Karpas-422 (cell line): ENCODE measurements around the gene CCL28. TPM values are rescaled to one million over a fixed set of nuclear protein-coding genes. Genes with fewer than 3 reads are reported as not detected.

ENCODE experiments used
- DNase-seq: peaks from one replicate; pipeline ENCODE4 v3.0.0-alpha.2; 2015
- H2AFZ ChIP-seq: fragments of 200-600 bp; sonication (generic); 2 replicates; pipeline ENCODE4 v1.6.1; 2014; ENCODE audit warnings: antibody characterized with exemption, low read length, mixed read lengths
- H3K27ac ChIP-seq: fragments of 200-600 bp; sonication (generic); 2 replicates; pipeline ENCODE4 v1.5.1; 2014; ENCODE audit warnings: mild to moderate bottlenecking, low read length, moderate library complexity
- H3K27me3 ChIP-seq: fragments of 200-600 bp; sonication (generic); 2 replicates; pipeline ENCODE4 v1.6.1; 2014; ENCODE audit warnings: low read length, mixed read lengths
- H3K36me3 ChIP-seq: fragments of 200-600 bp; sonication (generic); 2 replicates; pipeline ENCODE4 v1.6.1; 2014; ENCODE audit warnings: low read length, mixed read lengths; ENCODE audit not compliant: insufficient read depth
- H3K4me1 ChIP-seq: fragments of 200-600 bp; sonication (generic); 2 replicates; pipeline ENCODE4 v1.6.1; 2014; ENCODE audit warnings: mild to moderate bottlenecking, low read length, mixed read lengths
- H3K4me2 ChIP-seq: fragments of 200-600 bp; sonication (generic); 2 replicates; pipeline ENCODE4 v1.6.1; 2014; ENCODE audit warnings: low read length, low read depth, mild to moderate bottlenecking; ENCODE audit not compliant: poor library complexity, severe bottlenecking
- H3K4me3 ChIP-seq: fragments of 200-600 bp; sonication (generic); 2 replicates; pipeline ENCODE4 v1.5.1; 2014; ENCODE audit warnings: mild to moderate bottlenecking, antibody characterized with exemption, low read length, mixed read lengths
- H3K79me2 ChIP-seq: fragments of 200-600 bp; sonication (generic); 2 replicates; pipeline ENCODE4 v1.6.1; 2014; ENCODE audit warnings: mild to moderate bottlenecking, low read length, mixed read lengths
- H3K9ac ChIP-seq: fragments of 200-600 bp; sonication (generic); 2 replicates; pipeline ENCODE4 v1.6.0; 2014; ENCODE audit warnings: low read length
- H3K9me2 ChIP-seq: fragments of 200-600 bp; sonication (generic), shearing (Covaris generic); replicated peaks from 2 replicates; pipeline ENCODE4 v1.6.0; 2014; ENCODE audit warnings: mild to moderate bottlenecking, low read length, moderate library complexity; ENCODE audit not compliant: insufficient read depth
- H3K9me3 ChIP-seq: fragments of 300-700, 200-600 bp; sonication (generic); 2 replicates; pipeline ENCODE4 v1.6.1; 2014; ENCODE audit warnings: low read length, mixed read lengths
- H4K20me1 ChIP-seq: fragments of 200-600 bp; sonication (generic); 2 replicates; pipeline ENCODE4 v1.6.1; 2014; ENCODE audit warnings: mild to moderate bottlenecking, antibody characterized with exemption, low read length, low read depth; ENCODE audit not compliant: insufficient read depth
- total RNA-seq: library from RNA; depleted of rRNA; stranded (reverse); fragments of >200 nt; shearing (Covaris generic); gene quantifications from 2 replicates; pipeline ENCODE4 v1.2.3, GENCODE V29; 2014; ENCODE audit warnings: low replicate concordance; rRNA removed

The CCL28 gene
- total RNA-seq, 1 experiment from 2014 or later: 42.3 TPM

DNA sequence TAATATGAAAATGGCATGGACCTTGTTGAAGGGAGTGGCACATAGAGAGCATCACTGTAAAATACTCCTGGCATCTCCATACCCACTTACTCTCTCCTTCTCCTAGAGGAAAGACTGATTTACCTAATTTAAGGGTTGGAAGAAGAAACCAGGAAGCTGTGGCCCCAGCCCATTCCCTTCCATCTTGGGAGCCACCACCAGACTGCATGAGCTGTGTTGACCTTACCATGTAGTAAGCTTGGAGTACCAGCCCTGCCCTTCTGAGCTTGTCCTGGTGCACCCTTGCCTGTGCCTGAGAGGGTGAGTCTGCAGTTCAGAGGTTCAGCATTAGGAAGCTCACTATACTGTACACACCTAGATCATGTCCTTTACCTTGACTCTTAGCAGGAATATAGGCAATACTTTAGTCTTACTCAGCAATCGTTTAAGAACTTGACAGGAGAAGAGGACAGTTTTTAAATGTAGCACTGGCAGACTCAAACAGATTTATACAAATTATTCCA is 63.3 kb downstream of the CCL28 start:
- no peaks in the 10 kb centered on the region for H3K4me1 ChIP-seq
- no peak overlapping the region for H3K4me3 ChIP-seq
- H2AFZ ChIP-seq: no peak overlapping the region
- no peaks in the 10 kb centered on the region for H3K27me3 ChIP-seq
- H3K9me2 ChIP-seq: no peaks in the 10 kb centered on the region
- H4K20me1 ChIP-seq: no peaks in the 10 kb centered on the region
- H3K36me3 ChIP-seq: no peaks in the 10 kb centered on the region
- H3K9ac ChIP-seq: no peak overlapping the region
- H3K4me2 ChIP-seq: no peak overlapping the region
- H3K27ac ChIP-seq: no peak overlapping the region
- no peak for DNase-seq
- H3K79me2 ChIP-seq: no peaks in the 10 kb centered on the region
- no peaks in the 10 kb centered on the region for H3K9me3 ChIP-seq

DNA sequence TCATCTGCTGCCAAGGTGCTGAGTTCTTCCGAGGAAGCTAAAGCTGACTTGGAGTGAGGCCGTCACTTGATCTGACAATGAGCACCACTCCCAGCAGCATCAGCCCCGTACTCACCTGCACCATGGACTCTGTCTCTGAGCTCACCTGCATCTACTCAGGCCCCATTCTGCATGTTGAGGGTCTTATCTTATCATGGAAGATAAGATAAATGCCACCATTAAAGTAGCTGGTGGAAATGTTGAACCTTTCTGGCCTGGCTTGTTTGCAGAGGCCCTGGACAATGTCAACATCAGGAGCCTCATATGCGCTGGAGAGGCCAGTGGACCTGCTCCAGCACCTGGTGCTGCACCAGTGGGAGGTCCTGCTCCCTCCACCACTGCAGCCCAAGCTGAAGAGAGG is 64.0 kb downstream of the CCL28 start:
- H3K4me1 ChIP-seq: no peaks in the 10 kb centered on the region
- H3K9me3 ChIP-seq: no peaks in the 10 kb centered on the region
- H3K4me2 ChIP-seq: no peak overlapping the region
- no peak overlapping the region for H3K27ac ChIP-seq
- no peaks in the 10 kb centered on the region for H4K20me1 ChIP-seq
- DNase-seq: no peak
- H3K27me3 ChIP-seq: no peaks in the 10 kb centered on the region
- no peaks in the 10 kb centered on the region for H3K79me2 ChIP-seq
- H3K9ac ChIP-seq: no peak overlapping the region
- no peak overlapping the region for H3K4me3 ChIP-seq
- no peak overlapping the region for H2AFZ ChIP-seq
- no peaks in the 10 kb centered on the region for H3K9me2 ChIP-seq
- H3K36me3 ChIP-seq: no peaks in the 10 kb centered on the region

DNA sequence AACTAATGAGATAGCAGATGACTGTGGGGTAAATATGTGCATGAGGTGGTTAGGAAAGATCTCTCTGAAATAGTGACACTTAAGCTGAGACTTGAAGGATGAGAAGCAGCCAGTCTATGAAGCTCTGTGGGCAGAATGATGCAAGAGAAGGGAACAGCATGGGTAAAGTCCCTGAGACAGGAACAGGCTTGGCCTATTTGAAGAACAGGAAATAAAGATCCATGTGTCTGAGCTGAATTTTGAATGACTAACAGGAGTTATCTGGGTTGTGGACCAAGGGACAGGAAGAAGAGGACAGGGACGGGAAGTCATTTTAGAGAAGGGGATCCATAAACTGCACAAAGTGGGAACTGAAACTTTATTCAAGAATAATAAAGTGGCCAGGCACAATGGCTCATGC is 73.3 kb downstream of the CCL28 start:
- H3K27ac ChIP-seq: no peak overlapping the region
- no peak overlapping the region for H3K4me3 ChIP-seq
- H3K9me2 ChIP-seq: no peaks in the 10 kb centered on the region
- no peaks in the 10 kb centered on the region for H3K79me2 ChIP-seq
- peaks cover 4% of the 10 kb centered on the region; the same call in 1 of the 2 replicates for H3K9me3 ChIP-seq
- H2AFZ ChIP-seq: no peak overlapping the region
- H3K4me1 ChIP-seq: no peaks in the 10 kb centered on the region
- H3K9ac ChIP-seq: no peak overlapping the region
- no peaks in the 10 kb centered on the region for H3K27me3 ChIP-seq
- no peak overlapping the region for H3K4me2 ChIP-seq
- no peaks in the 10 kb centered on the region for H3K36me3 ChIP-seq
- no peak for DNase-seq
- H4K20me1 ChIP-seq: no peaks in the 10 kb centered on the region

DNA sequence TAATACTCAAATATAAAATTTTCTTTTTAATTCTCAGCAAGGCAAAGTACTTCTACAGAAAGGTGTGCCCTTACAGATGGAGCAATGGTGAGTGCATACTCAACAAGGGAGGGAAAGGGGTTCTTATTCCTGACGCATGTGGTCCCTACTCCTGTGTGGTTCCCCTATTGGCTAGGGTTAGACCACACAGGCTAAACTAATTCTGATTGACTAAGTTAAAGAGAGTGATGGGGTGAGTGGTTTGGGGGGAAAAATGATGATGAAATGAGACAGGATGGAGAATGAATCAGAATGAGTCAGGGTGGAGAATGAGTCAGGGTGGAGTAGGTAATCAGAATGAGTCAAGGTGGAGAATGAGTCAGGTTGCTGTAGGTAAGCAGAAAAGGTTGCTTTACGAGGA is 76.0 kb downstream of the CCL28 start:
- H3K79me2 ChIP-seq: no peaks in the 10 kb centered on the region
- no peaks in the 10 kb centered on the region for H3K4me1 ChIP-seq
- H3K4me2 ChIP-seq: no peak overlapping the region
- no peaks in the 10 kb centered on the region for H3K36me3 ChIP-seq
- H4K20me1 ChIP-seq: no peaks in the 10 kb centered on the region
- H3K4me3 ChIP-seq: no peak overlapping the region
- no peak overlapping the region for H2AFZ ChIP-seq
- H3K27me3 ChIP-seq: no peaks in the 10 kb centered on the region
- no peaks in the 10 kb centered on the region for H3K9me2 ChIP-seq
- no peak for DNase-seq
- H3K9me3 ChIP-seq: peaks cover 4% of the 10 kb centered on the region; the same call in 1 of the 2 replicates
- H3K27ac ChIP-seq: no peak overlapping the region
- H3K9ac ChIP-seq: no peak overlapping the region

DNA sequence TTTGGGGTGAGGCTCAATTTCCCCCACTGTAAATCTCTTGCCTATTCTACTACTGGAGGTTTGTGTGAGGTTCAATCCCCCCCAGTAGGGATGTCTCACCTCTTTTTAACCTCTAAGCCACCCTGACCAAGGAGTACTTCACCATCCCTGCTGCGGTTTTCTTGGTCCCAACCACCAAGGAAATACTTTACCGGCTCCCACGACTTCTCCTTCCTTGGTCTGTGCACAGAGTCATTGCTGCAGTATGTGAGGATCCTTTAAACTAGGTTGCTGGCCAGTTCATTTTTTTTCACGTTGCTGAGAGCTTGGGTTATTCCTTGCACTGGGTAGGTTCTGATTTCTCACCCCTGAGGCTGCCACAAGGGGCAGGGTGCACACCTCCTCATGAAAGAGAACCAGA is 76.5 kb downstream of the CCL28 start:
- Histone ChIP-seq H2AFZ (no peak overlapping the region), H3K9me2 (no peaks in the 10 kb centered on the region), H3K4me1 (no peaks in the 10 kb centered on the region), H3K36me3 (no peaks in the 10 kb centered on the region), H3K4me2 (no peak overlapping the region), H4K20me1 (no peaks in the 10 kb centered on the region), H3K9ac (no peak overlapping the region), H3K27me3 (no peaks in the 10 kb centered on the region), H3K4me3 (no peak overlapping the region), H3K27ac (no peak overlapping the region), H3K79me2 (no peaks in the 10 kb centered on the region), H3K9me3 (peaks cover 4% of the 10 kb centered on the region; the same call in 1 of the 2 replicates)
- no peak for DNase-seq

DNA sequence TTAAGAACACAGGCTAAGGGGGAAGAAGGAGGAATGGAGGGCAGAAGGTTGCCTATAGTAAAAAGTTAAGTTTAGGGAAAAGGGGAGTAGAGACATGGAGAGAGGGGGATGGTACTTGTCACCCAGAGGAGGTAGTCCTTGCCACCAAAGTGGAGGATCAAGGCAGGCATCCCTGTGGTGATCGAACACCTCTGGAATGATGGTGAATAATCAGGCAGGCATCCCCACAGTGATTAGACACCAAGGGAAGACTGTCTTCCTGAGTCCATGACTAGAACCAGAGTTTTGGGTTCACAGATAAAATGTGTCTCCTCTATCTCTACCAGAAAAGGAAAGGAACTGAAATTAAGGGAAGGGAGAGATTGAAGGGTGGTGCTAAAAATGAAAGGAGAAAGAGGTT is 79.8 kb downstream of the CCL28 start:
- Histone ChIP-seq H3K27ac (no peak overlapping the region), H3K4me3 (no peak overlapping the region), H3K4me2 (no peak overlapping the region), H3K4me1 (no peaks in the 10 kb centered on the region), H3K9me2 (no peaks in the 10 kb centered on the region), H3K9ac (no peak overlapping the region), H3K9me3 (peaks cover 4% of the 10 kb centered on the region; the same call in 1 of the 2 replicates), H3K27me3 (no peaks in the 10 kb centered on the region), H3K79me2 (no peaks in the 10 kb centered on the region), H3K36me3 (no peaks in the 10 kb centered on the region), H2AFZ (no peak overlapping the region), H4K20me1 (no peaks in the 10 kb centered on the region)
- no peak for DNase-seq

Other genes with a start within 250 kb of the CCL28 start
- gene NIM1K, start 220.2 kb downstream of the CCL28 start, total RNA-seq: 9.3 and 10.2 TPM in 2 replicates
- 131 and 184 TPM in 2 replicates for gene HMGCS1, start 99.0 kb downstream of the CCL28 start, total RNA-seq
- gene TMEM267, start 71.5 kb upstream of the CCL28 start, total RNA-seq: 15.0 and 57.2 TPM in 2 replicates
- gene C5orf34, start 102.8 kb upstream of the CCL28 start, total RNA-seq: 15.7 and 21.8 TPM in 2 replicates
- gene PAIP1, start 144.7 kb upstream of the CCL28 start, total RNA-seq: 98.5 and 128 TPM in 2 replicates
- 67.5 and 96.9 TPM in 2 replicates for gene NNT, start 190.8 kb upstream of the CCL28 start, total RNA-seq